Measurements from ENCODE around the gene HADH.

- TF ChIP-seq CTCF (IDR thresholded peaks at IDR 0.05), result no peak
- TF ChIP-seq POLR2A (IDR thresholded peaks at IDR 0.05), result no peak
These were observed 34.6 kb downstream of the HADH start for GRCh38 chr4:108024085-108024877.

Data from testis (tissue), 2 donors.